ENCODE data around the gene LEP. TPM values are rescaled to one million over a fixed set of nuclear protein-coding genes. Genes with fewer than 3 reads are reported as not detected.

LEP gene
- total and polyA plus RNA-seq, 9 of the 15 experiments (the other 6 are each of a cell fraction or from before 2014, with no cell fraction given): not detected

DNA sequence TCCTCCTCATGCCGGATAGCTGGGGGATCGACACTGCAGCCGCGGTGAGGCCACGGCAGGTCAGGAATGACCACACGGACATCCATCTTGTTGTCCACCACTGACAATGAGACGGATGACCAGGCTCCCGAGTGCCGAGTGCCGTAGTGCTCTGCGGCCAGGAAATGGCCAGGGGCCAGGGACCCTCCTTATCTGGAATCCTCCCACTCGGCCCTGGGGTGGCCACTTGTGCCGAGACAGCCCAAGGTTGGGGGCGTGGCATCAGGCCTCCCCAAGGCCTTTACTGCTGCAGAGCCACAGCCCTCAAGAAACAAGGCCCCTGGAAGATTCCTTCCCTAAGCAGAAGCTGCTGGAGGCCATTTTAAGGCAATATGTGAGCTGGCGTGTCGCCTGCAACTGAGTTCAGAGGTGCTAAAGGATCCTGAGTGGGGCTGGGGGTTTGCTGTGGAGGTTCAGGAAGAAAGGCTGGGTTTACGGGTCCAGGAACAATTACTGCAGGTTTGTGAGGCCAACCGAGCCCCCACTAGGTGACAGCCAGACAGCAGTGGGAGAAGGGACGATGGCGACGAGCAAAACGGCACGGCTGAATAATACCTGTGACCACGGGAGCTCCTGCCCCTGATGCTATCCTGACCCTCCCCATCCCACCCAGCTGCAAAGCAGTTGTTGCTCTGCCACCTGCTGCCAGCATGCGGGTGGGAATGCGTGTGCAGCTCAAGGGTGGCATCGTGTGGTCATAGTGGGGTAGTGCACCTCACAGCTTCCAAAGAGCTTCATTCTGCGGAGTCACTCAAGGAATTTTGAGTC, 31.6 kb upstream of the LEP start (continued):
- TF ChIP-seq SIX5 (IDR thresholded peaks at IDR 0.05; ENCODE audit: borderline replicate concordance in 1 of 2, insufficient read depth in 1 of 2, low read depth in 1 of 2, low read length in 2 of 2) (no peak), ZC3H11A (IDR thresholded peaks at IDR 0.05; ENCODE audit: low read depth, low read length) (0 out of 2 replicates have a peak, but pooled peaks have one; percentile 49), ERF (CRISPR knock-in tag; IDR thresholded peaks at IDR 0.05) (0 out of 2 replicates have a peak, but pooled peaks have one; percentile 5), NONO (IDR thresholded peaks at IDR 0.05; ENCODE audit: low read depth in 2 of 2, low read length in 1 of 2) (no peak), HDAC2 (IDR thresholded peaks at IDR 0.05) (0 out of 2 replicates have a peak, but pooled peaks have one; percentile 27), ZBED1 (IDR thresholded peaks at IDR 0.05) (no peak), ZNF764 (CRISPR knock-in tag; IDR thresholded peaks at IDR 0.05; ENCODE audit: low read depth) (no peak)
- TF ChIP-seq, protein P1, sequence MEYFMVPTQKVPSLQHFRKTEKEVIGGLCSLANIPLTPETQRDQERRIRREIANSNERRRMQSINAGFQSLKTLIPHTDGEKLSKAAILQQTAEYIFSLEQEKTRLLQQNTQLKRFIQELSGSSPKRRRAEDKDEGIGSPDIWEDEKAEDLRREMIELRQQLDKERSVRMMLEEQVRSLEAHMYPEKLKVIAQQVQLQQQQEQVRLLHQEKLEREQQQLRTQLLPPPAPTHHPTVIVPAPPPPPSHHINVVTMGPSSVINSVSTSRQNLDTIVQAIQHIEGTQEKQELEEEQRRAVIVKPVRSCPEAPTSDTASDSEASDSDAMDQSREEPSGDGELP (CRISPR knock-in tag; IDR thresholded peaks at IDR 0.05; ENCODE audit: borderline replicate concordance): peak; percentile 92
- TF ChIP-seq, protein P2, sequence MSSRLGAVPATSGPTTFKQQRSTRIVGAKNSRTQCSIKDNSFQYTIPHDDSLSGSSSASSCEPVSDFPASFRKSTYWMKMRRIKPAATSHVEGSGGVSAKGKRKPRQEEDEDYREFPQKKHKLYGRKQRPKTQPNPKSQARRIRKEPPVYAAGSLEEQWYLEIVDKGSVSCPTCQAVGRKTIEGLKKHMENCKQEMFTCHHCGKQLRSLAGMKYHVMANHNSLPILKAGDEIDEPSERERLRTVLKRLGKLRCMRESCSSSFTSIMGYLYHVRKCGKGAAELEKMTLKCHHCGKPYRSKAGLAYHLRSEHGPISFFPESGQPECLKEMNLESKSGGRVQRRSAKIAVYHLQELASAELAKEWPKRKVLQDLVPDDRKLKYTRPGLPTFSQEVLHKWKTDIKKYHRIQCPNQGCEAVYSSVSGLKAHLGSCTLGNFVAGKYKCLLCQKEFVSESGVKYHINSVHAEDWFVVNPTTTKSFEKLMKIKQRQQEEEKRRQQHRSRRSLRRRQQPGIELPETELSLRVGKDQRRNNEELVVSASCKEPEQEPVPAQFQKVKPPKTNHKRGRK (tag; IDR thresholded peaks at IDR 0.05): no peak
- TF ChIP-seq, protein P3, sequence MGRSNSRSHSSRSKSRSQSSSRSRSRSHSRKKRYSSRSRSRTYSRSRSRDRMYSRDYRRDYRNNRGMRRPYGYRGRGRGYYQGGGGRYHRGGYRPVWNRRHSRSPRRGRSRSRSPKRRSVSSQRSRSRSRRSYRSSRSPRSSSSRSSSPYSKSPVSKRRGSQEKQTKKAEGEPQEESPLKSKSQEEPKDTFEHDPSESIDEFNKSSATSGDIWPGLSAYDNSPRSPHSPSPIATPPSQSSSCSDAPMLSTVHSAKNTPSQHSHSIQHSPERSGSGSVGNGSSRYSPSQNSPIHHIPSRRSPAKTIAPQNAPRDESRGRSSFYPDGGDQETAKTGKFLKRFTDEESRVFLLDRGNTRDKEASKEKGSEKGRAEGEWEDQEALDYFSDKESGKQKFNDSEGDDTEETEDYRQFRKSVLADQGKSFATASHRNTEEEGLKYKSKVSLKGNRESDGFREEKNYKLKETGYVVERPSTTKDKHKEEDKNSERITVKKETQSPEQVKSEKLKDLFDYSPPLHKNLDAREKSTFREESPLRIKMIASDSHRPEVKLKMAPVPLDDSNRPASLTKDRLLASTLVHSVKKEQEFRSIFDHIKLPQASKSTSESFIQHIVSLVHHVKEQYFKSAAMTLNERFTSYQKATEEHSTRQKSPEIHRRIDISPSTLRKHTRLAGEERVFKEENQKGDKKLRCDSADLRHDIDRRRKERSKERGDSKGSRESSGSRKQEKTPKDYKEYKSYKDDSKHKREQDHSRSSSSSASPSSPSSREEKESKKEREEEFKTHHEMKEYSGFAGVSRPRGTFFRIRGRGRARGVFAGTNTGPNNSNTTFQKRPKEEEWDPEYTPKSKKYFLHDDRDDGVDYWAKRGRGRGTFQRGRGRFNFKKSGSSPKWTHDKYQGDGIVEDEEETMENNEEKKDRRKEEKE (IDR thresholded peaks at IDR 0.05; ENCODE audit: borderline replicate concordance in 1 of 2, control insufficient read depth in 1 of 2, low read depth in 2 of 2, low read length in 1 of 2): no peak
- TF ChIP-seq, protein P4, sequence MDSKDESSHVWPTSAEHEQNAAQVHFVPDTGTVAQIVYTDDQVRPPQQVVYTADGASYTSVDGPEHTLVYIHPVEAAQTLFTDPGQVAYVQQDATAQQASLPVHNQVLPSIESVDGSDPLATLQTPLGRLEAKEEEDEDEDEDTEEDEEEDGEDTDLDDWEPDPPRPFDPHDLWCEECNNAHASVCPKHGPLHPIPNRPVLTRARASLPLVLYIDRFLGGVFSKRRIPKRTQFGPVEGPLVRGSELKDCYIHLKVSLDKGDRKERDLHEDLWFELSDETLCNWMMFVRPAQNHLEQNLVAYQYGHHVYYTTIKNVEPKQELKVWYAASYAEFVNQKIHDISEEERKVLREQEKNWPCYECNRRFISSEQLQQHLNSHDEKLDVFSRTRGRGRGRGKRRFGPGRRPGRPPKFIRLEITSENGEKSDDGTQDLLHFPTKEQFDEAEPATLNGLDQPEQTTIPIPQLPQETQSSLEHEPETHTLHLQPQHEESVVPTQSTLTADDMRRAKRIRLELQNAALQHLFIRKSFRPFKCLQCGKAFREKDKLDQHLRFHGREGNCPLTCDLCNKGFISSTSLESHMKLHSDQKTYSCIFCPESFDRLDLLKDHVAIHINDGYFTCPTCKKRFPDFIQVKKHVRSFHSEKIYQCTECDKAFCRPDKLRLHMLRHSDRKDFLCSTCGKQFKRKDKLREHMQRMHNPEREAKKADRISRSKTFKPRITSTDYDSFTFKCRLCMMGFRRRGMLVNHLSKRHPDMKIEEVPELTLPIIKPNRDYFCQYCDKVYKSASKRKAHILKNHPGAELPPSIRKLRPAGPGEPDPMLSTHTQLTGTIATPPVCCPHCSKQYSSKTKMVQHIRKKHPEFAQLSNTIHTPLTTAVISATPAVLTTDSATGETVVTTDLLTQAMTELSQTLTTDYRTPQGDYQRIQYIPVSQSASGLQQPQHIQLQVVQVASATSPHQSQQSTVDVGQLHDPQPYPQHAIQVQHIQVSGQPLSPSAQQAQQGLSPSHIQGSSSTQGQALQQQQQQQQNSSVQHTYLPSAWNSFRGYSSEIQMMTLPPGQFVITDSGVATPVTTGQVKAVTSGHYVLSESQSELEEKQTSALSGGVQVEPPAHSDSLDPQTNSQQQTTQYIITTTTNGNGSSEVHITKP (IDR thresholded peaks at IDR 0.05; ENCODE audit: partially characterized antibody): no peak
- TF ChIP-seq, protein P5, sequence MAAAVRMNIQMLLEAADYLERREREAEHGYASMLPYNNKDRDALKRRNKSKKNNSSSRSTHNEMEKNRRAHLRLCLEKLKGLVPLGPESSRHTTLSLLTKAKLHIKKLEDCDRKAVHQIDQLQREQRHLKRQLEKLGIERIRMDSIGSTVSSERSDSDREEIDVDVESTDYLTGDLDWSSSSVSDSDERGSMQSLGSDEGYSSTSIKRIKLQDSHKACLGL (CRISPR knock-in tag; IDR thresholded peaks at IDR 0.05; ENCODE audit: borderline replicate concordance, poor library complexity, severe bottlenecking): no peak
